Central memory CD4-positive, alpha-beta T cell (primary cell): Measurements from ENCODE around the gene SNED1.
A peak's percentile ranks its signal among the peaks of the same experiment; 100 is the strongest.

Source experiments
- DNase-seq: peaks from one replicate; pipeline ENCODE4 v3.0.0; 2022

The SNED1 gene

GRCh38 chr2:241007111-241007510 is 8.7 kb downstream of the SNED1 start:
- DNase-seq = no peak

GRCh38 chr2:241007880-241008710 is 9.7 kb downstream of the SNED1 start:
- no peak for DNase-seq

- no peak for DNase-seq
These were observed 10.3 kb downstream of the SNED1 start for GRCh38 chr2:241008711-241009121.

- DNase-seq = no peak
These were observed 10.8 kb downstream of the SNED1 start for GRCh38 chr2:241009191-241009590.

- peak; percentile 44 for DNase-seq
These were observed 11.4 kb downstream of the SNED1 start for GRCh38 chr2:241009601-241010530.

- no peak for DNase-seq
These were observed 12.3 kb downstream of the SNED1 start for GRCh38 chr2:241010531-241011295.

- no peak for DNase-seq
These were observed 12.8 kb downstream of the SNED1 start for GRCh38 chr2:241011296-241011600.

GRCh38 chr2:241011751-241012510 is 13.5 kb downstream of the SNED1 start:
- no peak for DNase-seq

- no peak for DNase-seq
These were observed 15.8 kb downstream of the SNED1 start for GRCh38 chr2:241014224-241014623.

GRCh38 chr2:241014764-241015163 is 16.3 kb downstream of the SNED1 start:
- DNase-seq = no peak

GRCh38 chr2:241015439-241015838 is 17.0 kb downstream of the SNED1 start:
- no peak for DNase-seq

GRCh38 chr2:241017228-241017940 is 19.0 kb downstream of the SNED1 start:
- DNase-seq = no peak

- DNase-seq = no peak
These were observed 19.9 kb downstream of the SNED1 start for GRCh38 chr2:241018051-241018891.

- DNase-seq = no peak
These were observed 21.2 kb downstream of the SNED1 start for GRCh38 chr2:241019441-241020139.

- DNase-seq = no peak
These were observed 21.8 kb downstream of the SNED1 start for GRCh38 chr2:241020201-241020600.

- no peak for DNase-seq
These were observed 22.3 kb downstream of the SNED1 start for GRCh38 chr2:241020629-241021190.

GRCh38 chr2:241025639-241026038 is 27.2 kb downstream of the SNED1 start:
- DNase-seq = no peak

GRCh38 chr2:241029599-241030332 is 31.3 kb downstream of the SNED1 start:
- no peak for DNase-seq

- no peak for DNase-seq
These were observed 31.9 kb downstream of the SNED1 start for GRCh38 chr2:241030333-241030680.
